Neural cell (in vitro differentiated cells): ENCODE results near the gene SYNJ2BP. TPM values are rescaled to one million over a fixed set of nuclear protein-coding genes. Genes with fewer than 3 reads are reported as not detected.

Source experiments
- H2AFZ ChIP-seq: fragments of 200-600, 300-800 bp; sonication (generic), shearing (Covaris generic); 2 replicates; pipeline ENCODE4 v1.6.0; 2014; ENCODE audit warnings: low read depth, mild to moderate bottlenecking, antibody characterized with exemption, low read length, moderate library complexity
- H3F3A ChIP-seq: fragments of 200-600 bp; shearing (Covaris generic); 2 replicates; pipeline ENCODE4 v1.6.1; 2016; ENCODE audit warnings: mild to moderate bottlenecking, moderate library complexity, mixed read lengths, antibody characterized with exemption, low read length; ENCODE audit not compliant: insufficient read depth, poor library complexity, severe bottlenecking
- H3K27ac ChIP-seq: fragments of 200-600, 300-800 bp; sonication (generic), shearing (Covaris generic); 2 replicates; pipeline ENCODE4 v1.5.1; 2014; ENCODE audit warnings: mild to moderate bottlenecking, low read length, moderate library complexity
- H3K27me3 ChIP-seq: fragments of 300-800, 200-600 bp; sonication (generic), shearing (Covaris generic); 2 replicates; pipeline ENCODE4 v1.6.0; 2014; ENCODE audit warnings: mild to moderate bottlenecking, low read depth, low read length, moderate library complexity; ENCODE audit not compliant: insufficient read depth
- H3K36me3 ChIP-seq: fragments of 300-800, 200-600 bp; sonication (generic), shearing (Covaris generic); 2 replicates; pipeline ENCODE4 v1.5.1; 2014; ENCODE audit warnings: mild to moderate bottlenecking, antibody characterized with exemption, low read length, moderate library complexity; ENCODE audit not compliant: insufficient read depth
- H3K4me2 ChIP-seq: fragments of 300-800, 200-600 bp; sonication (generic), shearing (Covaris generic); 2 replicates; pipeline ENCODE4 v1.6.0; 2014; ENCODE audit warnings: mild to moderate bottlenecking, low read length
- H3K4me3 ChIP-seq: fragments of 300-800, 200-600 bp; sonication (generic), shearing (Covaris generic); 2 replicates; pipeline ENCODE4 v1.5.1; 2014; ENCODE audit warnings: mild to moderate bottlenecking, low read length, moderate library complexity
- H3K79me2 ChIP-seq: fragments of 200-600 bp; shearing (Covaris generic); replicated peaks from 2 replicates; pipeline ENCODE4 v1.6.0; 2014; ENCODE audit warnings: mild to moderate bottlenecking, low read length, moderate library complexity; ENCODE audit not compliant: insufficient read depth
- H3K9ac ChIP-seq: fragments of 300-800, 200-600 bp; sonication (generic), shearing (Covaris generic); 2 replicates; pipeline ENCODE4 v1.6.1; 2016; ENCODE audit warnings: mild to moderate bottlenecking, low read length, mixed read lengths
- H3K9me2 ChIP-seq: fragments of 200-600 bp; shearing (Covaris generic); 2 replicates; pipeline ENCODE4 v1.6.1; 2016; ENCODE audit warnings: mild to moderate bottlenecking, low read length, mixed read lengths; ENCODE audit not compliant: insufficient read depth
- H3K9me3 ChIP-seq: fragments of 200-600, 300-800 bp; sonication (generic), shearing (Covaris generic); 2 replicates; pipeline ENCODE4 v1.6.1; 2016; ENCODE audit warnings: mild to moderate bottlenecking, mixed run types, low read length, moderate library complexity, mixed read lengths
- H4K20me1 ChIP-seq: fragments of 200-600 bp; shearing (Covaris generic); 2 replicates; pipeline ENCODE4 v1.6.1; 2016; ENCODE audit warnings: mild to moderate bottlenecking, mixed run types; ENCODE audit not compliant: insufficient read depth
- EP300 ChIP-seq: fragments of 450-650 bp; conservative IDR thresholded peaks from 2 replicates; pipeline ENCODE4 v1.6.1; 2014; ENCODE audit warnings: antibody characterized with exemption, mild to moderate bottlenecking, moderate library complexity; ENCODE audit not compliant: poor library complexity, severe bottlenecking
- EZH2 ChIP-seq: fragments of 200-600, 300-800 bp; shearing (Covaris generic), sonication (generic); IDR thresholded peaks from 2 replicates; pipeline ENCODE4 v1.6.1; 2014; ENCODE audit warnings: antibody characterized with exemption, low read length, borderline replicate concordance, mild to moderate bottlenecking; ENCODE audit not compliant: insufficient read depth, poor library complexity, severe bottlenecking
- MXI1 ChIP-seq: fragments of 450-650 bp; conservative IDR thresholded peaks from 2 replicates; pipeline ENCODE4 v1.6.1; 2014; ENCODE audit warnings: antibody characterized with exemption, mild to moderate bottlenecking; ENCODE audit not compliant: poor library complexity, severe bottlenecking
- POLR2AphosphoS5 ChIP-seq: IDR thresholded peaks from 2 replicates; pipeline ENCODE4 v1.6.1; 2012
- RAD21 ChIP-seq: fragments of 450-650 bp; conservative IDR thresholded peaks from 2 replicates; pipeline ENCODE4 v1.6.1; 2014; ENCODE audit warnings: antibody characterized with exemption, mild to moderate bottlenecking, moderate library complexity
- SMC3 ChIP-seq: fragments of 450-650 bp; conservative IDR thresholded peaks from 2 replicates; pipeline ENCODE4 v1.6.1; 2014; ENCODE audit warnings: antibody characterized with exemption, mild to moderate bottlenecking, moderate library complexity; ENCODE audit not compliant: poor library complexity
- TAF1 ChIP-seq: IDR thresholded peaks from 2 replicates; pipeline ENCODE4 v1.6.1; 2012; ENCODE audit warnings: low read depth
- polyA plus RNA-seq: library from polyadenylated mRNA; depleted of rRNA; stranded (reverse); fragments of >200 nt; gene quantifications from 2 replicates; pipeline ENCODE4 v1.2.3, GENCODE V29; 2014
- TF ChIP-seq, protein P1 (sequence below): fragments of 450-650 bp; IDR thresholded peaks from 2 replicates; pipeline ENCODE4 v1.5.1; 2014; ENCODE audit warnings: antibody characterized with exemption, mild to moderate bottlenecking, moderate library complexity; ENCODE audit not compliant: poor library complexity, severe bottlenecking
- TF ChIP-seq, protein P2 (sequence below): IDR thresholded peaks from 2 replicates; pipeline ENCODE4 v1.6.1; 2012; ENCODE audit warnings: borderline replicate concordance

The SYNJ2BP gene
- polyA plus RNA-seq, 1 donor from 2014 or later = 27.7 TPM

DNA sequence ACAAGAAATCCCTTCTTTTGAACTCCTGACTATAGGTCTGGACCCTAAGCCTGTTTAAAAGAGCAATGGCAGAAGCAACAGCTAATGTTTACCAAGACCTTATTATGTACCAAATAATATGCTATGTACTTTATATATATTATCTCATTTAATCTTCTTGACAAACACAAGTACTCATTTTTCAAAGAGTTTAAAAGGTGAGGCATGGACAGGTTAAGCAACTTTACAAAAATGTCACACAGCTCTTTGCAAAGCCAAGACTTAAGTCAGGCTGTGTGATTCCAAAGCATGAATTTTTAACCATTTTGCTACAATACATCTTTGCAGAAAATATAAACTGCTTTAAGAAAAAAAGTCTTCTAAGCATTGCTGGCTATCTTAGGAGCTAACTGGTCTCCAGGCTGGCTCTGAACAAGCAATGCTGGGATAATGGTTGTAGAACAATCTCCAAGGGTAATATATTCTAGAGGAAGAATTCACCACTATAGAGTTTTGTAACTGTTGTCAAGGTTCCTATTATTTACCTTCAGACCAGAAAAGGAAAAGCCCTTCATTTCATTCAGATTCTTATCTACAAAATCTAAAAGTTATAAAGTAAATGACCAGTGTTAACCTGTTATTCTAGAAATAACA, 22.1 kb downstream of the SYNJ2BP start:
- Histone ChIP-seq H3K79me2 (no peaks in the 10 kb centered on the region), H3K27me3 (no peaks in the 10 kb centered on the region), H3K4me2 (no peak overlapping the region), H3K36me3 (no peaks in the 10 kb centered on the region), H3K4me3 (no peak overlapping the region), H3K9me3 (no peaks in the 10 kb centered on the region), H2AFZ (no peak overlapping the region), H3K27ac (no peak overlapping the region), H3K9me2 (no peaks in the 10 kb centered on the region), H4K20me1 (no peaks in the 10 kb centered on the region), H3F3A (no peaks in the 10 kb centered on the region), H3K9ac (no peak overlapping the region)
- no peak for TF ChIP-seq RAD21
- TF ChIP-seq SMC3 = no peak
- TF ChIP-seq, protein P1, sequence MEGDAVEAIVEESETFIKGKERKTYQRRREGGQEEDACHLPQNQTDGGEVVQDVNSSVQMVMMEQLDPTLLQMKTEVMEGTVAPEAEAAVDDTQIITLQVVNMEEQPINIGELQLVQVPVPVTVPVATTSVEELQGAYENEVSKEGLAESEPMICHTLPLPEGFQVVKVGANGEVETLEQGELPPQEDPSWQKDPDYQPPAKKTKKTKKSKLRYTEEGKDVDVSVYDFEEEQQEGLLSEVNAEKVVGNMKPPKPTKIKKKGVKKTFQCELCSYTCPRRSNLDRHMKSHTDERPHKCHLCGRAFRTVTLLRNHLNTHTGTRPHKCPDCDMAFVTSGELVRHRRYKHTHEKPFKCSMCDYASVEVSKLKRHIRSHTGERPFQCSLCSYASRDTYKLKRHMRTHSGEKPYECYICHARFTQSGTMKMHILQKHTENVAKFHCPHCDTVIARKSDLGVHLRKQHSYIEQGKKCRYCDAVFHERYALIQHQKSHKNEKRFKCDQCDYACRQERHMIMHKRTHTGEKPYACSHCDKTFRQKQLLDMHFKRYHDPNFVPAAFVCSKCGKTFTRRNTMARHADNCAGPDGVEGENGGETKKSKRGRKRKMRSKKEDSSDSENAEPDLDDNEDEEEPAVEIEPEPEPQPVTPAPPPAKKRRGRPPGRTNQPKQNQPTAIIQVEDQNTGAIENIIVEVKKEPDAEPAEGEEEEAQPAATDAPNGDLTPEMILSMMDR = no peak
- TF ChIP-seq, protein P2, sequence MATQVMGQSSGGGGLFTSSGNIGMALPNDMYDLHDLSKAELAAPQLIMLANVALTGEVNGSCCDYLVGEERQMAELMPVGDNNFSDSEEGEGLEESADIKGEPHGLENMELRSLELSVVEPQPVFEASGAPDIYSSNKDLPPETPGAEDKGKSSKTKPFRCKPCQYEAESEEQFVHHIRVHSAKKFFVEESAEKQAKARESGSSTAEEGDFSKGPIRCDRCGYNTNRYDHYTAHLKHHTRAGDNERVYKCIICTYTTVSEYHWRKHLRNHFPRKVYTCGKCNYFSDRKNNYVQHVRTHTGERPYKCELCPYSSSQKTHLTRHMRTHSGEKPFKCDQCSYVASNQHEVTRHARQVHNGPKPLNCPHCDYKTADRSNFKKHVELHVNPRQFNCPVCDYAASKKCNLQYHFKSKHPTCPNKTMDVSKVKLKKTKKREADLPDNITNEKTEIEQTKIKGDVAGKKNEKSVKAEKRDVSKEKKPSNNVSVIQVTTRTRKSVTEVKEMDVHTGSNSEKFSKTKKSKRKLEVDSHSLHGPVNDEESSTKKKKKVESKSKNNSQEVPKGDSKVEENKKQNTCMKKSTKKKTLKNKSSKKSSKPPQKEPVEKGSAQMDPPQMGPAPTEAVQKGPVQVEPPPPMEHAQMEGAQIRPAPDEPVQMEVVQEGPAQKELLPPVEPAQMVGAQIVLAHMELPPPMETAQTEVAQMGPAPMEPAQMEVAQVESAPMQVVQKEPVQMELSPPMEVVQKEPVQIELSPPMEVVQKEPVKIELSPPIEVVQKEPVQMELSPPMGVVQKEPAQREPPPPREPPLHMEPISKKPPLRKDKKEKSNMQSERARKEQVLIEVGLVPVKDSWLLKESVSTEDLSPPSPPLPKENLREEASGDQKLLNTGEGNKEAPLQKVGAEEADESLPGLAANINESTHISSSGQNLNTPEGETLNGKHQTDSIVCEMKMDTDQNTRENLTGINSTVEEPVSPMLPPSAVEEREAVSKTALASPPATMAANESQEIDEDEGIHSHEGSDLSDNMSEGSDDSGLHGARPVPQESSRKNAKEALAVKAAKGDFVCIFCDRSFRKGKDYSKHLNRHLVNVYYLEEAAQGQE = no peak
- no peak for TF ChIP-seq MXI1
- TF ChIP-seq POLR2AphosphoS5 = no peak
- no peak for TF ChIP-seq EP300
- no peak for TF ChIP-seq EZH2
- no peak for TF ChIP-seq TAF1

DNA sequence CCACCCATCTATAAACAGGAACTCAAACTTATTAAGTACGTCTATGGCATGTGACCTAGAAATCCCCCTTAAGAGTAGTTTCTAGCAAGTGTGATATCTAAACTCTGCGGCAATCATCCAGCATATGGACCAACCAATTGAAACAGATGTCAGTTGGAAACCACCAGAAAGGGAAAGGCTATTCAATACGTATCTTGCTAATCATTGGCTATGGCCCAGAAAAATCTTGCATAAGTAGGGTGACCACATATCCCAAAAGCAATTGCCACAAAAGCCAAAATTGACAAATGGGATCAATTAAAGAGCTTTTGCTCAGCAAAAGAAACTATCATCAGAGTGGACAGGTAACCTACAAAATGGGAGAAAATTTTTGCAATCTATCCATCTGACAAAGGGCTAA, 24.2 kb downstream of the SYNJ2BP start:
- Histone ChIP-seq H3K4me3 (no peak overlapping the region), H3K9me3 (no peaks in the 10 kb centered on the region), H3K36me3 (no peaks in the 10 kb centered on the region), H3K4me2 (no peak overlapping the region), H3K79me2 (no peaks in the 10 kb centered on the region), H2AFZ (no peak overlapping the region), H3K27ac (no peak overlapping the region), H3K27me3 (no peaks in the 10 kb centered on the region), H4K20me1 (no peaks in the 10 kb centered on the region), H3K9ac (no peak overlapping the region), H3F3A (no peaks in the 10 kb centered on the region), H3K9me2 (no peaks in the 10 kb centered on the region)
- no peak for TF ChIP-seq SMC3
- TF ChIP-seq EP300 = no peak
- TF ChIP-seq, protein P1 = no peak
